Fibroblast of lung (primary cell): ENCODE data around the gene HLA-G.

Experiments
- EZH2 ChIP-seq: IDR thresholded peaks from 2 replicates; pipeline ENCODE4 v1.5.1; 2012; ENCODE audit warnings: low read length, control low read depth, mild to moderate bottlenecking; ENCODE audit errors: missing control alignments
- TF ChIP-seq, protein P1 (sequence below), 2 donors: IDR thresholded peaks in 1 of 2; conservative IDR thresholded peaks in 1 of 2; 1 replicate in 1 of 2; 2 replicates in 1 of 2; pipeline ENCODE4 v1.5.1; 2011 to 2012; ENCODE audit warnings: low read length in 2 of 2, control low read depth in 1 of 2, inconsistent platforms in 1 of 2, low read depth in 1 of 2, mild to moderate bottlenecking in 1 of 2

DNA sequence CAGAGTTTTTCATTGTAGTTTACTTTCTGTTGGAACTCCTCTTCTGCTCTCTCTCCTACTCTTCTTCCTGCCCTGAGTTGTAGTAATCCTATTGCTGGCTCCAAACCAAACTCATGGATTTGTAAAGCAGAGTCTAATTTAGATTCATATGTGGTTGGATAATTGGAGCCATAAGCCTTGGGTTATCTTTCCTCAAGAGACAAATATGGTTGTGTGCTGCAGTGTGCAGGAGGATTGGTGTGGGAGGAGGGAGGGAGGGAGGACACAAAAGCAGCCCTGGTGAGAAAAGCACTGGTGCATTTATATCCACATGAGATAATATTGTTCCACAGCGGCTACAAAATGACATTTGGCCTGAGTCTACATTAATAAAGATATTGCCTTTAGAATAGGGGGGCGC lies 4.2 kb downstream of the HLA-G start:
- TF ChIP-seq, protein P1, sequence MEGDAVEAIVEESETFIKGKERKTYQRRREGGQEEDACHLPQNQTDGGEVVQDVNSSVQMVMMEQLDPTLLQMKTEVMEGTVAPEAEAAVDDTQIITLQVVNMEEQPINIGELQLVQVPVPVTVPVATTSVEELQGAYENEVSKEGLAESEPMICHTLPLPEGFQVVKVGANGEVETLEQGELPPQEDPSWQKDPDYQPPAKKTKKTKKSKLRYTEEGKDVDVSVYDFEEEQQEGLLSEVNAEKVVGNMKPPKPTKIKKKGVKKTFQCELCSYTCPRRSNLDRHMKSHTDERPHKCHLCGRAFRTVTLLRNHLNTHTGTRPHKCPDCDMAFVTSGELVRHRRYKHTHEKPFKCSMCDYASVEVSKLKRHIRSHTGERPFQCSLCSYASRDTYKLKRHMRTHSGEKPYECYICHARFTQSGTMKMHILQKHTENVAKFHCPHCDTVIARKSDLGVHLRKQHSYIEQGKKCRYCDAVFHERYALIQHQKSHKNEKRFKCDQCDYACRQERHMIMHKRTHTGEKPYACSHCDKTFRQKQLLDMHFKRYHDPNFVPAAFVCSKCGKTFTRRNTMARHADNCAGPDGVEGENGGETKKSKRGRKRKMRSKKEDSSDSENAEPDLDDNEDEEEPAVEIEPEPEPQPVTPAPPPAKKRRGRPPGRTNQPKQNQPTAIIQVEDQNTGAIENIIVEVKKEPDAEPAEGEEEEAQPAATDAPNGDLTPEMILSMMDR (conservative IDR thresholded peaks at IDR 0.05 in 1 of 2, IDR thresholded peaks at IDR 0.05 in 1 of 2; ENCODE audit: low read depth in 1 of 2, low read length in 2 of 2) = no peak
- TF ChIP-seq EZH2 = no peak
